Stimulated activated CD4-positive, alpha-beta T cell treated with anti-CD3 and anti-CD28 coated beads, Interleukin-4, amount 100 ng/mL, for 48 hours (primary cell): ENCODE data around the gene MGMT.

Experiments
- DNase-seq, 2 donors: peaks; one replicate each; pipeline ENCODE4 v3.0.0-alpha.2; 2020; ENCODE audit warnings: low read depth in 2 of 2

MGMT gene

DNA sequence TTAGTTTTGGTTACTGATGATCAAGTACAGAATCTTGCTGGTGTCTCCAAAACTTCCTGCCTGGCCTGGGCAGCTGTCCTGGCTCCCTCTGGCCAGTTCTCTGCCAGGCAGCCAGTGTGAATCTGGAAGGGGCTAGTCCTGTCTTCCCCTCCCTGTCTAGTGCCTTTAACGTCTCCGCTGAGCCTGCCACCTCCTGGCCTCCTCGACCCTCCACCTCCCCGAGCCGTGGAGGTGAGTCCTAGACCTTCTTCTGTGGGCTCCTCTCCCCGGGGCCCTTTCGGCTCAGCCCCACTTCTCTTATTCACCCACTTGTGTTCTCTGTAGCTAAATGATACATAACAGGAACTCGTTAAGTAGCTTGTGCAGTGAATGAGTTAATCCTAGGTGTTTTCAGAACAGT is 218.2 kb downstream of the MGMT start:
- no peak for DNase-seq

DNA sequence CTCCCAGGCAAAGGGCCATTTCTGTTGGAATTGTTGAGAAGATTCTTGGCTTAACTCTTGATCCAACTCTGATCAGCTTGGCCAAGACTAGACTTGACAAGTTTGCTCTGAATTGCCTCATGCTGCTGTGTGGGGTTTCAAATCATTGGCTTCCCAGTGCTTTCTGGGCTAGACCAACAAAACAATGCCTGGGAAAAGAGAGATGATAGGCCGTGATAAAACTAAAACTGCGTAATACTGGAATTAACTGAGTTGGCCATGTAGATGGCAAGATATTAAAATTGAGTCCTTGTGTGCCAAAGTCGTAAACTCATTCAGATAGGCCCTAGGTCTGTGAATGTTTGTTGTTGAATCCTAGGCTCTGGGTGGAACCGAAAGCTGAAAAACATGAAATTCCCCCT is 222.6 kb downstream of the MGMT start:
- no peak for DNase-seq

DNA sequence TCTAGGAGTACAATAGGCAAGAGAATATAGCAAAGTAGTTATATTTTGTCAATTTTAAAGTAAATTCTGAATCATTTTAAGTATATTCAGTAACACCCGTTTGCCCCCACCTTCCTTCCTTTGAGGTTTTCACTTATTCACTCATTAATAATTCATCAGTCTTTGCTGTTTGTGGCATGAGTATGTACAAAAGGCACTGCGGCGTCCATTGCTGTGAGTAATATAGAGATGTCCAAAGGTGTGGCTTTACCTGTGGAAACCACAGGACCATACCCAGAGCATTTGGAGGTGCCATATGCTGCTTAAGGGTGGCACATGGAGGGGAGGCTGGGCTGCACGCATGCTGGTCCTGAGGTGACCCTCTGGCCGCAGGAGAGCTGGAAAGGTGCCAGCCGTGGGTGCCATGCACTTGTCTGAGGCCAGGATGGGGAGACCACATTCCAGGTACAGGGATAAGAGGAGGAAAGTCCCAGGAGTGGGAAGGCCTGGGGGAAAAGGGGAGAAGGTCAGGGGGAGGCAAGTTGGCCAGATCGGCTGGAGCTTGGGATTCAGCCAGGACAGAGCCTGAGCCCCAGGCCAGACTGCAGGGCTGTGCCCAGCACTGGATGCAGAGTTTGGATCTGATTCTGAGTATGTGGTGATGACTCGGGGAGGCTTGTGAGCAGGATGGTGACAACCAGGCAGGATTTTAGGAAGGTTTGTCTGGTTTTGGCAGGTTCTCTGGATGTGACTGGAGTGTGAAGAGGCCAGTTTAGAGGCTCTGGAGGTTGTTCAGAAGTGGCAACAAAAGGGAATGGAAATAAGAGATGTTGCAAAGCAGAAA is 223.4 kb downstream of the MGMT start:
- DNase-seq = no peak

DNA sequence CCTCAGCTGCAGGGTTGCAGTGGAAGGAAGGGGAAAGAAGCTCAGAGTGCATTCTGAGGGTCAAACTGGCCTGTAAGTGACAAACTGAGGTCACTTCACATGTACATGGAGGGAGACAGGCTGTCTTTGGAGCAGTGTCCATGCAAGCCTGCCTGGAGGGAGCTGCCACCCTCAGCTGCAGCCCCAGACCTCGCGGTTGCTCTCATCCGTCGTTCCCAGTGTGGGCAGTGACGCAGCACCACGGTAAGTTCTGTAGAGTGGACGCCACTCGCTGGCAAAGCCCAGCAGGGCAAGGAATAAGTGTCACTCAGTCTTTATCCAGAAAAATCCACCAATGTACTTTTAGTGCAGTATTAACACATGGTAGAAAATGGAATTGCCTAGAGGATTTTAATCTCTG is 225.7 kb downstream of the MGMT start:
- DNase-seq = no peak

DNA sequence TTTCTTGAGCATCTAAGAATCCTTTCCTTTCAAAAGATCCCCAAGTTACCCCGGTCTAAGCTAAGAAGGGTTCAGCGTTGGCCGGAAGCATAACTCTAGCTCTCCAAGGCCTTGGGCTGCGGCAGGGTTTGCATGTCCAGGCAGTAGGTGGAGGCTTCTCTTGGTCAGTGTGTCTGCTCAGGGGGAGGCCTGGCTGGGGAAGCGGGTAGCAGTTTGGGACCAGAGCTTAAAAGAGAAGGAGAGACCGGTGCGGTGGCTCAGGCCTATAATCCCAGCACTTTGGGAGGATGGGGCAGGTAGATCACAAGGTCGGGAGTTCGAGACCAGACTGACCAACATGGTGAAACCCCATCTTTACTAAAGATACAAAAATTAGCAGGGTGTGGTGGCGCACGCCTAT is 226.3 kb downstream of the MGMT start:
- no peak for DNase-seq

DNA sequence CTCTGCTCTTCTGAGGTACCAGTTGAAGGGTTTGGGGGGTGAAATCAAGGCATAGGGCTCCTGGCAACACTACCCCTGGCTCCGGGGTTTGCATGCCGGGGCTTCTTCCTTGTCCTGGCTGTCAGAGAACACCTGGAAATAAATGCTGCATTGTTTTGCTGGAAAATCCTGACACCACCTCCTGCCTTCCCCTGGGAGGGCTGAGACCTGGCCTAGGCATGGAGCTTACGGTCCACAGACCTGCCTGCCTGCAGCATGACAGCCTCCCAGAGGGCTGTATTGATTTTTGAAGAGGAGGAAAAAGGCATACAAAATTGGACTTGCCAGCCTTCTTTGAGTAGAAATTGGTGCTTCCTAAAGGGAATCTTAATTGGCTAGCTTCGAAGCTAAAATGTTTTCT is 227.1 kb downstream of the MGMT start:
- DNase-seq = no peak

DNA sequence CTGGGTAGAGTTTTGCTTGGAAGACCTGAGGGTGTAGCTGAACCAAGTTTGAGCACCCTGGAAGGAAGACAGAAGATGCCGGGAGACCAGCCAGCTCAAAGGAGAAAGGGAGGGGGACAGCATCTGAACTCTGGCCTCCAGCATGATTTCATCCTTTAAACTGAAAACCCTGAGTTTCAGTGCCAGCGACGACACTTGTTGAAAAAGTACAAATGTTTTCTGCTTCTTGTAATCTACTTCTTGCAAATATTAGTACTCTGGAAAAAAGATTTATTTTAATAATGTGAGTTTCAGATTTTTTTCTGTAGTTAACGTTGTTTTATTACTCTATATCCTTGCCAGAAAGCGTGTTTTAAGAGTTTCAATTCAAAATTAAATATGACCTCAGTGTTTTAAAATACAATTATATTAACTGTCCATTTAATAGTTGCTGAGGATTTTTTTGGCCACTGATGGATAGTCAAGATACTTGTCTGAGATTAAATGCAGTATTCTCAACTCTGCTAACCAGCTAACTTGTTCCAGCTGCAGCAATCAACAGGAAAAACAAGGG is 227.7 kb downstream of the MGMT start:
- DNase-seq = no peak

DNA sequence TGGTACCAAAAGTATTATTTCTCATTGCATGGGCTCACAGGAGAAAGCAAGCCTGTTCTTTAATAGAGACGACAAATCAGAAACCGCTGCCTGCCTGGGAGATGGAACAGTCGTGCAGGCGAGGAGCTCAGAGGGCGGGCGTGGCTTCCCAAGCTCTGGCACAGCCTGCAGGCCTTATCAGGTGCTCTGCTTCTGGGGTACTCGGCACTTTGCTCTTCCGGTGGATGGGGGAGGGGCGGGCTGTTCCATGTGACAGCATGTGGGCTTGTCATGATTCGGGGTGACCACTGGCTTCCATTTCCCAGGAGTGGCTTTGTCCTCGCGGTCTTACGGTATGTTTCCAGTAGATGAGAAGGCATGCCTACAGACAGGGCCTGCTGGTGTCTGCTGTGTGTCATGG is 228.6 kb downstream of the MGMT start:
- no peak for DNase-seq

DNA sequence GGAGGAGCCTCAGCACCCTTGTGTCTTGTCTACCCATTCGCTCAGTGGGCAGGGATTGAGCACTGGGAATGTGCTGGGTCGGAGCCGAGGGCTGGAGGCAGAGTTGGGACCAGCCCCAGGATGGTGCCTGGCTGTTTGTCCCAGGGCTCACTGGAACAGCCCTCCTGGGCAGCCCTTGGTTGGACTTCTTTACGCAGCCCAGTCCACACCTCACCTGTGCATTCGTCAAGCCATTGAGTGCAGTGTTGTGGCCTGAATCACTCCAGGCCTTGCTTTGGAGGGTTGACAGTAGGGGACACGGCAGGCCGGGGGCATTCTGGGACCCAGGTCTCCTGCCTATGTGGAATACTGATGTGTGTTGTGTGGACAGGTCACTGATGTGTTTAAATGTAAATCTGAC is 229.6 kb downstream of the MGMT start:
- no peak for DNase-seq

DNA sequence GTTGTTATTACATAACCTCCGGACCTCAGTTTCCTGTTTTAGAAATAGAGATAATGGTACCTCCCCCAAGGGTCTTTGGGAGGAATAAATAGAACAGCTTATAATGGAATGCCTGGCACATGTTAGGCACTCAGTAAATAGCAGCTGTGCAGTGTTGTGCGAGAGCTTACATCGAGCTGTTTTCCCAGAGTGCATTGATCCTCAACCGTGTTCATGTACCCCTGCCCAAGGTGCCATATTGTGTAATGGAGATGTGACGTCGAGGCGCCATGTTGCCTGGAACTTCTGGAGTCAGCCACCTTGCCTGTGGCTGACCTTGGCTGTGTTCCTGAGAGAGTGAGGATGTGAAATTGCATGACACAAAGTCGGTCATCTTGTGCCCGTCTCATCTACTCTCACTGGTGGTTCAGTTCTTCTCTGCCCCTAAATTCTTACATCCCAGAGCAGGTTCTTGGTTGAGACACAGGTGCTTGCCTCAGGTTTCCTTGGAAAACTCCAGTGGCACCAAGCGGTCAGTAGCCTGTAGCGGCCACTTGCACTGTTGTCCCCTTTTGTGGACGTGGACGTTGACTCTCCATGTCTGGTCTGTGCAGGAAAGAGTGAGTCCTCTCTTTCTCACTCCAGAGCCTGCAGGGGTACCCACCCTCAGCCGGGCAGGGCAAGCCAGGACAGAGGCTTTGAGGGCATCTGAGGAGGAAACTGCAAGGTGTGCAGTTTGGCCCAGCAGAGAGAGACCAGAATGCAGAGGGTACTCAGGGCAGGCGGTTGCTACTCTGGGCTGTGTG is 230.6 kb downstream of the MGMT start:
- no peak for DNase-seq

DNA sequence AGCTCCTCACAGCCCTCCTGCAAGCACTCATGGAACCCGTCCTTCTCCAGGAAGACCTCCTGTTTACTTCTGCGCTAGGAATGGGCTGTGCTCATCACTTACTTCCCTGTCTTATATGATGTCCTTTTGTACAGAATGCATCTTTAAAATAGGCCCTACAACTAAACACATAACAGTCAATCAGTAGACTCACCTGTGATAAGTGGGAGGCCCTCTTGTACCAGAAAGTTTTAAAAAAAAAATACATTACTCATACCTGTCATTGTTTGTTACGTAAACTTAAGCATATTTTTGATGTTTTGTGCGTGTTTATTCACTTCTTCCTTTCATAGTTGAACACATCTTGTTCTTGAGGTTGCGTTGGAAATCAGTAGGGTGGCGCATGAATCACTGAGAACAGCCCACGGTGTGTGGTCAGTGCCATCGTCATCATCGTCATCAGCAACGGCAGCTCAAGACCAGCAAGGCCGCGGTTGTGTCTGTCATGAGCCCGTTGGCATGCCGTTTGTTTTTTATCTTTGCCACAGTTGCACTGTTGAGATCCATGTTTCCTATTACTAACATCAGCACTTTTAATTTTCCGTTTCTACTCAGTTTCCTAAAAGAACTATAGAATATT is 232.8 kb downstream of the MGMT start:
- no peak for DNase-seq

DNA sequence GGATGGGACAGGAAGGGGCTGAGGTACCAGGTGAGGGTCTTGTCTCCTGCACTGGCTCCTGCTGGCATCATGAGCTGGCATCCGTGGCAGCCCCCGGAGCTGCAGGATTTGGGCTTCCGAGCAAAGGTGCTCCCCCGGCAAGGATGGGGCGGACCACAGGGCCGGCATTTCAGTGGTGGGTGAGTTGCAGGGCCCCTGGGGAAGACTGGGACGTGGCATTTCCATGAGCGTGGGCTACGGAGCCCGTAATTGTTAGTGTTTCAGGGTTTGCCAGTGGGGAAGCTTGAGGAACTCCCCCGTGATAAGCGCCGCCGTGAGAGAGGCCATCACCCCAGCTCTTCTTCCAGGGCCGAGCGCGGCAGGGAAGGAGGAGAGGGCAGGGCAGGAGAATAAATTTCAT is 235.6 kb downstream of the MGMT start:
- no peak for DNase-seq

DNA sequence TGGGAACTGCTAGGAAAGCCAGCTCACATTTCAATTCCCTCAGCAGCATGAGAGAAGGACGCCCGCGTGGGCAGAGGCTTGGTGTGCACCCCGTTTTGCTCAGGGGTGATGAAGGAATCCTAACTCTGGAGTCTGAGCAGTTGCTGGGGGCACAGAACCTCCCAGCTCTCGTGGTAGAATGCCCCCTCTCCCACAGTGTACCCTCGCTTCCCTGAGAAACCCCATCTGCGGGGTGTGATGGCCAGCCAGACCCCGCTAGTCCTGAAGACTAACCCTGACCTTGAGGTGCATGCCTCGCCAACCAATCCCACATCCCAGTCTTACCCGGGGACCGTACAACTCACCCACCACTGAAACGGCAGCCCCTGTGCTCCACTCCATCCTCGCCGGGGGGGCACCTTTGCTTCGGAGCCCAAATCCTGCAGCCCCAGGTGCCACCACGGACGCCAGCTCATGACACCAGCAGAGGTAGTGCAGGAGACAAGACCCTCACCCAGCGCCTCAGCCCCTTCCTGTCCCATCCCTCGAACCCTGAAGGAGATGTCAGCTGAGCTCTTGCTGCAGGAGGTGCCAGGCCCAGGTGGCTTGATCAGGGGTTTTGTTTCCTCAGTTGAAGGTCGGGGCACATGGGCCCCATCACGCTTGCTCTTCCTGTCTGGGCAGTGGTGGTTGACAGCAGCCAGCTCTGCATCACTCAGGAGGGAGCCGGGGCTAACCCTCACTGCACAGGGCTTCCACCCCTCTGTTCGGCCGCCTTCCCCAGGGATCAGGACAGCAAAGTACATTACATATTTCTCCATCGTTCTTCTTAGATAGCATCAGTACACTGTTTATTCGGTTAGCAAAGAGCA is 236.5 kb downstream of the MGMT start:
- no peak for DNase-seq

DNA sequence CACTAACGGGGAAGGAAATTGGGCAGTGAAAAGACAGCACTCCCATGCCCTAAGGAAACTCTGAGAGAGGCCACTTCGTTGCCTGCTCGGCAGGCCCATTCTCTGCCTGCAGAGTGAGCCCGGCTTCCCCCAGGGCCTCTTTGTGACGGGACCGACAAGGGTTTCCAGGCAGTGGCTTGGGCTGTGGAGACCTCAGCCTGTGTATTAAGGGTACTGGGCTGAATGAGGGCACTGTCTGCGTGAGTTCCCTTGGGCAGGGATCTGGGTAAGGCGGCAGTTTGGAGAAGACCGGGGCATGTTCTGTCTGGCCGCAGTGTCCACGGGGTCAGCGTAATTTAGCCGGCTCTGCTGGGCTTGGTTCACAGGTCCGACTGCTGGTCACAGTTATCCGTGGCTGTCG is 237.2 kb downstream of the MGMT start:
- DNase-seq = no peak

DNA sequence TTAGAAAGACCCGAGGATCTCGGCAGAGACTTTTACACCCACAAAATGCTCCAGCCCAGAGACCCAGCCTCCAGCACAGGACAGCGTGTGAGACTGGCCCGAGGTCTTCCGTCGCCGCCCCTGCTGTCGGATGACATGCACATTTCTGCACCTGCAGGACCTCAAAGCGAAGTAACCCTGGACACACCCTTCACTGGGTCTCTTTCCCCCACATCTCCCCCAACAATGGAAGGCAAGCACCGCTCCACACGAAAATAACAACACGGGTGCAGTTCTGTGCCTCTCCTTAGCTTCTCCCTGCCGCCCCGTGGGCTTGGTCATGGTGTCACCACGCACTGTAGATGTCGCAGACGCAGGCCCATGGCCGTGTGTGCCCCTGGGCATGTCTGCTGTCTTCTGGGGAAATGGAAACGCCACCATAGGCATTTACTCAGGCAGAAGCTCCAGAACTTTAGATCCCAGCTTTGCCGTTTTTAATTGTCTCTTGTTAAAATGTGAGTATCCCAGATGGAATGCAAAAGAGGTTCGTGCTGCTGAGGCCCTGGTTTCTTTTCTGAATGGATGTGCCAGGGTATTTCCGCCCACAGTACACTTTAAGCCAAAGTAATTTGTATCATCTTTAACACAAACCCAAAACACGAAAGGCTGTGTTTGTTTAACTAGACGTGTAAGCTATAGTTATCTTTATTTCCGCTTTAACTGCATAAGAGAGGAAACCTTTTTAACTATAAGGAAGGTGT is 237.9 kb downstream of the MGMT start:
- DNase-seq = no peak

DNA sequence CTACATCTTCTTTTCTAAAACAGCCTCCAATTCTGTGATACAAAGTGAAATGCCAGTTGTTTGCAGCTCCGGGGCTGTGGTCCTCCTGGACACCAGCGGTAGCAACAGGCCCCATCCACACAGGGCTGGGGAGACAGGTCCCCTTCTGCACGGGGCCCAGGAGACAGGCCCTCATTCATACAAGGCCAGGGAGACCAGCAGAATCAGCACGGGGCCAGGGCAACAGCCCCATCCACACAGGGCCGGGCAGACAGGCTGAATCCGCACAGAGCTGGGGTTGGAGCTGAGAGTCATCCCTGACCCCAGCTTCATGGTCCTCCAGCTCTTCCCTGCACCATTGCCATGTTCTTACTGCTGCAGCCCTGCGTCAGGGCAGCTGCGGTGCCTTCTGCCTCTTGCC is 238.6 kb downstream of the MGMT start:
- DNase-seq = no peak

DNA sequence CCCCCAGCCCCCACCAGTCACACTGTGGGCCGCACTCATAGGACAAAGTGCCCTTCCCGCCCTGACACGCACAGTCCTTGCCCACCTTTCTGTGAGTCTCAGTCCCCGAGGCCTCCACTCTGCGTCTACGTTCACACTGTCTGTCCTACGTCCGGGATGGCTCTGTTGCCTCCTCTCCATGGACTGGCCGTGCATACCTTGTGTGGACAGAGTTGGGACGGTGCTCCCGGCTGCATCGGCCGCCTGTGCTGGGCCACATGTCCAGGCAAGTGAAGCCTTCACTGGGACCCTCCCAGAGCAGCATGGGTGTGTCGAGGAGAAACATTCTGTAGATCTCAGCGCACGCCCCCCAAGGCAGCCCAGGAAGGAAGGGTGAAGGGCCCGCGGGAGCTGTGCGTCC is 239.0 kb downstream of the MGMT start:
- DNase-seq = no peak

DNA sequence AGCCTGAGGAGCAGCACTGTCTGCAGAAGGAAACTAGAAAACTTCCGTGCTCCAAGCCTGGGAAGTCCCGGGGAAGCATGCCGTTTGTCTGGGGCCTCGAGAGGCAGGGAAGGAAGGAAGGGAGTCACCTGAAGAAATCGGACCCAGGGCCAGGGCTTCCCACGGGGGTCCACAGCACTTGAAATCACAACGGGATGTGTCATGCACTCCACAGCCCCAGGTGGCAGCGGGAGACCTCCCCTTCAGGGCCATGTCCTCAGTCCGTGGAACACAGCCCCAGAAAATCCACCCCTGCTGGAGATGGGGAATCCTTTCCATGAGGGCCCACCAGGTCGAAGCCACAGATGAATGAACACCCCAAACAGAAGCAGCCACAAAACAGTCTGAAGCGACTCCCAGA is 239.5 kb downstream of the MGMT start:
- no peak for DNase-seq

DNA sequence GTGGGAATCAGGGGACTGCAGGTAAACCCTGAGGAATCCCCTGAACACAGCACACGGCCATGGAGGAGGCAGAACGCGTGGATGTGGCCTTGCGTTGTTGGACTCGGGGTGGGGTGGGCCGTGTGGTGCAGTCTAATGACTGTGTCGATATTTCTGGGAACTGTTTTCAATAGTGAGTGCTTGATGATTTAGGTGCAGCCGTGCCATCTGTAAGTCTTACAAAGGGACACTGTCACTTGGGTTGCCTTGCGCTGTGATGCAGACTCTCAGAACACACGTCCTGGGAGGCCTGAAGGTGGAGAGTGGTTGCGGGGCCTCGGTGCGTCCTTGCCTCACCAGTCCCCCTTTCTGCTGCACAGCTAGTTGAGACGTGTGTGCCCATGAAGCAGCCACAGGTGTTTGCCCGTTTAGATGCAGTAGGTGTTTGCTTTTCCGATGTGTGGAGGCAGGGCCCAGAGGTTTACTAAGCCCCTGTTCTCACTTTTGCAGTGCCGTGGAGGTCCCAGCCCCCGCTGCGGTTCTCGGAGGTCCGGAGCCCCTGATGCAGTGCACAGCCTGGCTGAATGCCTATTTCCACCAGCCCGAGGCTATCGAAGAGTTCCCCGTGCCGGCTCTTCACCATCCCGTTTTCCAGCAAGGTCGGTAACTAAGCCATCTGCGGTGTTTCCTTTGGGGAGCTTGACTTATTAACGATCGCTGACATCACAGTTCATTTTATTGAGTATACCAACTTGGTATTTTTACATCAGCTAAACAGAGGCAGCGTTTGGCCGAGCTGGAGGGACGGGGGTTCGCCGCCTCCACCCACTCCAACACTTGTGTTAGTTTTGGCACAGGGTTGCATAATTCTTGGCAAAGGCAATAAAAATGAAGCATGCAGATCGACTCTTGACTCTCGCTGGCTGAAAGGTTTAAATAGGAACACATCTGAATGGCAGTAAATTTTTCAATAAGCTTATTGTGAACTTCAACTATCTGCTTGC is 240.7 kb downstream of the MGMT start:
- no peak for DNase-seq

DNA sequence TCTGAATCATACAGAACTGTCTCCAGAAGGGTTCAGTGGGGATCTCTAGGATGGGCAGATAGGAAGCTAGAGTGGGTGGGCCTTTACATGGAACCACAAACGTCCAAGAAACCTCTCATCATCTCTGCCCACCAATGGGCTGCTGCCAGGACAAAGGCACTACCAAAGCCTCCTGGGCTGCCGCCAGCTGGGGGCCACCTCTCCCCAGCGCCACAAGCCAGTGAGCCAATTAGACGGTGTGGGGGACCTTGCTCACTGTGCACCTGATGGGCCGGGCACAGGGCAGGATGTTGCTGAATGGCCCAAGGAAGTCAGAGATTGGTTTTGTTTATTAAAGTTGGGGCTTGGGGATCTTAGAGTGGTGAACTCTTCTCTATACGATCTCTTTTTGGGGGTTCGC is 242.1 kb downstream of the MGMT start:
- DNase-seq = no peak
